Upper lobe of right lung (tissue), 1 donor: ENCODE results near the gene PSORS1C2. TPM values are rescaled to one million over a fixed set of nuclear protein-coding genes. Genes with fewer than 3 reads are reported as not detected.

ENCODE experiments used
- ATAC-seq: fragments of 200-7000 bp; cut with Tn5 transposase; one replicate; pipeline ENCODE4 v1.9.1; 2020; ENCODE audit warnings: mild to moderate bottlenecking, moderate library complexity
- DNase-seq: peaks from one replicate; pipeline ENCODE4 v3.0.0-alpha.2; 2020
- H3K27ac ChIP-seq: fragments of 200-600 bp; one replicate; pipeline ENCODE4 v1.8.0; 2022
- H3K27me3 ChIP-seq: fragments of 200-600 bp; one replicate; pipeline ENCODE4 v1.8.0; 2022; ENCODE audit warnings: mild to moderate bottlenecking
- H3K36me3 ChIP-seq: fragments of 200-600 bp; one replicate; pipeline ENCODE4 v1.8.0; 2022
- H3K4me1 ChIP-seq: fragments of 200-600 bp; one replicate; pipeline ENCODE4 v1.8.0; 2022
- H3K4me3 ChIP-seq: fragments of 200-600 bp; one replicate; pipeline ENCODE4 v1.8.0; 2022; ENCODE audit warnings: mild to moderate bottlenecking
- H3K9me3 ChIP-seq: fragments of 200-600 bp; one replicate; pipeline ENCODE4 v1.8.0; 2022
- intact Hi-C: fragments of 100-400 bp; cut with DNase I; formaldehyde crosslinking; loops from one replicate; pipeline ENCODE4 v1.11.0; 2022
- total RNA-seq: library from RNA; stranded (reverse); fragmentation: NEBNext Ultra II Directional; extraction: Animal tissue kit (Norgen Biotek cat#: 25700); gene quantifications from one replicate; pipeline ENCODE4 v1.2.1, GENCODE V29; 2021
- TF ChIP-seq, protein P1 (sequence below): fragments of 200-600 bp; IDR thresholded peaks from one replicate; pipeline ENCODE4 v1.8.0; 2022; ENCODE audit warnings: antibody characterized with exemption
- donor health status: DM: no; HTN: yes; CAD: no; lungs with severe emphysema.

The PSORS1C2 gene
- total RNA-seq, 1 donor from 2014 or later: not detected

DNA sequence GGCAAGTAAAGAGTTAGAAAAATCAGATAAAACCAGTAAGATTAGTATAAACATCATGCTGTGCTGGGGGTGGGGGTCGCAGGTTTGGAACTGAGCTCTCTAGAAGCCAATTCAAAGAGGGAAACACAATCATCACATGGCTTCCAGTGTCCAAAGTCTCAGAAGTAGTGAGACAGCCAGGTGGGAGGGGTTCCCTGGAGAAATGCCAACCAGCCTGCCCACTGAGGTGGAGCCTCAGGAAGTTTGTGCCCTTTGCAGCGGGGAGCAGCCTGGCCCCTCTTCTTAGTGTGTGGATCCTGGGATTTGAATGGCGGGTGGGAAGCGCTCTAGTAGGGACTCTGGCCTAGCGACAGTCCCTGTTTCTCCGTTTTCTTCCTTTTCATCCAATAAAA, 47.9 kb downstream of the PSORS1C2 start:
- H3K27me3 ChIP-seq: peaks cover under 1% of the 10 kb centered on the region
- no peak for DNase-seq
- H3K9me3 ChIP-seq: no peaks in the 10 kb centered on the region
- no peak overlapping the region for H3K27ac ChIP-seq
- no peak for ATAC-seq
- H3K4me1 ChIP-seq: peaks cover 15% of the 10 kb centered on the region
- no peaks in the 10 kb centered on the region for H3K36me3 ChIP-seq
- TF ChIP-seq, protein P1, sequence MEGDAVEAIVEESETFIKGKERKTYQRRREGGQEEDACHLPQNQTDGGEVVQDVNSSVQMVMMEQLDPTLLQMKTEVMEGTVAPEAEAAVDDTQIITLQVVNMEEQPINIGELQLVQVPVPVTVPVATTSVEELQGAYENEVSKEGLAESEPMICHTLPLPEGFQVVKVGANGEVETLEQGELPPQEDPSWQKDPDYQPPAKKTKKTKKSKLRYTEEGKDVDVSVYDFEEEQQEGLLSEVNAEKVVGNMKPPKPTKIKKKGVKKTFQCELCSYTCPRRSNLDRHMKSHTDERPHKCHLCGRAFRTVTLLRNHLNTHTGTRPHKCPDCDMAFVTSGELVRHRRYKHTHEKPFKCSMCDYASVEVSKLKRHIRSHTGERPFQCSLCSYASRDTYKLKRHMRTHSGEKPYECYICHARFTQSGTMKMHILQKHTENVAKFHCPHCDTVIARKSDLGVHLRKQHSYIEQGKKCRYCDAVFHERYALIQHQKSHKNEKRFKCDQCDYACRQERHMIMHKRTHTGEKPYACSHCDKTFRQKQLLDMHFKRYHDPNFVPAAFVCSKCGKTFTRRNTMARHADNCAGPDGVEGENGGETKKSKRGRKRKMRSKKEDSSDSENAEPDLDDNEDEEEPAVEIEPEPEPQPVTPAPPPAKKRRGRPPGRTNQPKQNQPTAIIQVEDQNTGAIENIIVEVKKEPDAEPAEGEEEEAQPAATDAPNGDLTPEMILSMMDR: no peak
- intact Hi-C loops: no loop called here
- no peak overlapping the region for H3K4me3 ChIP-seq

DNA sequence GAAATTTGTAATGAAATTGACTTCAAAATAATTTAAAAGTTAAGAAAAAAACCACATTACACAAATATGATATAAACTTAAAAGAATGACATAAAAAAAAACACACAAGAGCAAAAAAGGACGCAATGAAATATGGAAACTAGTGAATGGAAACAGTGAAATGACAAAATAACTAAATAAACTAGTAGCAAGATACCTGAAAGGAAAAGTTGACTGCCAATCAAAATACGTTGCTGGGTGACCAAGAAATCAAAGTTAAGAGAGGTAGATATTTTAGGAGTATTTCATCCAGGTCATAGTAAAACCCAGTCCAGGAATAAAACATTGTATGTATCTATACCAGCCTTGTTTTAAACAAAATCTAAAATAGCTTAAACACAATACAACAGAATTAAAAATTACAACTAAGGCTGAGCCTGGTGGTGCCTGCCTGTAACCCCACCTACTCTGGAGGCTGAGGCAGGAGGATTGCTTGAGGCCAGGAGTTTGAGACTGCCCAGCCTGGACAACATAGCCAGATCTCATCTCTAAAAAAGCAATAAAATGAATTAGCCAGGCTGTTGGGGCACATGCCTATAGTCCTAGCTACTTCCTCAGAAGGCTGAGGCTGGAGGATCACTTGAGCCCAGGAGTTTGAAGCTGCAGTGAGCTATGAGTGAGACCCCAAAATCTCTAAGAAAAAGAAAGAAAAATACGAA, 48.4 kb downstream of the PSORS1C2 start:
- ATAC-seq: no peak
- Histone ChIP-seq H3K27me3 (peaks cover 6% of the 10 kb centered on the region), H3K4me1 (peaks cover 15% of the 10 kb centered on the region), H3K27ac (no peak overlapping the region), H3K9me3 (no peaks in the 10 kb centered on the region), H3K36me3 (no peaks in the 10 kb centered on the region), H3K4me3 (no peak overlapping the region)
- TF ChIP-seq, protein P1: no peak
- DNase-seq: no peak
- intact Hi-C loops: no loop called here

Other genes with a start within 250 kb of the PSORS1C2 start
- 44.6 TPM for gene GTF2H4, start 230.9 kb downstream of the PSORS1C2 start, total RNA-seq
- 28.7 TPM for gene VARS2, start 224.8 kb downstream of the PSORS1C2 start, total RNA-seq
- gene SFTA2, start 206.9 kb downstream of the PSORS1C2 start, total RNA-seq: 369 TPM
- 4.6 TPM for gene MUCL3, start 198.1 kb downstream of the PSORS1C2 start, total RNA-seq
- gene MUC21, start 155.3 kb downstream of the PSORS1C2 start, total RNA-seq: 1.1 TPM
- not detected for gene MUC22, start 128.6 kb downstream of the PSORS1C2 start, total RNA-seq
- gene C6orf15, start 26.5 kb downstream of the PSORS1C2 start, total RNA-seq: not detected
- gene PSORS1C1, start 24.3 kb downstream of the PSORS1C2 start, total RNA-seq: 8.2 TPM
- gene CDSN, start 18.6 kb downstream of the PSORS1C2 start, total RNA-seq: not detected
- 12.5 TPM for gene CCHCR1, start 18.7 kb upstream of the PSORS1C2 start, total RNA-seq
- 4.5 TPM for gene TCF19, start 19.5 kb upstream of the PSORS1C2 start, total RNA-seq
- 2.8 TPM for gene POU5F1, start 31.6 kb upstream of the PSORS1C2 start, total RNA-seq
- 1,073 TPM for gene HLA-C, start 133.0 kb upstream of the PSORS1C2 start, total RNA-seq
- gene HLA-B, start 218.1 kb upstream of the PSORS1C2 start, total RNA-seq: 2,632 TPM